Measurements from ENCODE around the gene G3BP1.
"Not testable (repeated sequence)": the region's sequence is repeated elsewhere in the genome, so short reads cannot be mapped to it uniquely, and the experiment has no call there.

G3BP1 gene

GRCh38 chr5:151771259-151772028, at the start of gene G3BP1:
Gene G3BP1 (plus strand): TSS chr5:151771954. CDS start chr5:151786621, 14,667 bp downstream.
- in situ Hi-C loops (cut with MboI; ENCODE audit: low sequenced_read_pairs): no loop called here

DNA sequence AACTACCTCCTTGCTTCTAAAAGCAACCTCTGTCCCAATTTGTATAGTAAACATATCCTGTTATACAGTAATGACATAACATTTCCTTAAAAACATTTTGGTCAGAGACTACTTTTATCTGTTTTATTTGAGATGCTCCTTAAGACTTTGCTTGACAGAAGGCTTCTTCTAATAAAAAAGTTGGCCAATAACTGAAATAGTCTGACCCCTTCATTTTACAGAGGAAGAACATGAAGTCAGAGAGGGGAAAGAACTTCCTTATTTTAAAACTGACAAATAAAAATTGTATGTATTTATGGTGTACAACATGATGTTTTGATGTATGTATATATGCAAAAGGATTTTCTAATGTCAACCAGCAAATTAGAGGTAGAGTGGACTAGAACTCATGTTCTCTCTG, 49.2 kb upstream of the G3BP1 start:
- in situ Hi-C loops (cut with MboI; ENCODE audit: low sequenced_read_pairs): no loop called here

GRCh38 chr5:151724360-151724759, 47.4 kb upstream of the G3BP1 start:
- in situ Hi-C loops (cut with MboI; ENCODE audit: low sequenced_read_pairs): no loop called here

GRCh38 chr5:151729597-151729996, 42.2 kb upstream of the G3BP1 start:
- in situ Hi-C loops (cut with MboI; ENCODE audit: low sequenced_read_pairs): not testable (repeated sequence)

- in situ Hi-C loops (cut with MboI; ENCODE audit: low sequenced_read_pairs): loop anchor here (10.0 kb wide), 1 partner anchor 66 kb away; no protein-coding TSS in a partner anchor
Observed at GRCh38 chr5:151730381-151730780, 41.4 kb upstream of the G3BP1 start.

DNA sequence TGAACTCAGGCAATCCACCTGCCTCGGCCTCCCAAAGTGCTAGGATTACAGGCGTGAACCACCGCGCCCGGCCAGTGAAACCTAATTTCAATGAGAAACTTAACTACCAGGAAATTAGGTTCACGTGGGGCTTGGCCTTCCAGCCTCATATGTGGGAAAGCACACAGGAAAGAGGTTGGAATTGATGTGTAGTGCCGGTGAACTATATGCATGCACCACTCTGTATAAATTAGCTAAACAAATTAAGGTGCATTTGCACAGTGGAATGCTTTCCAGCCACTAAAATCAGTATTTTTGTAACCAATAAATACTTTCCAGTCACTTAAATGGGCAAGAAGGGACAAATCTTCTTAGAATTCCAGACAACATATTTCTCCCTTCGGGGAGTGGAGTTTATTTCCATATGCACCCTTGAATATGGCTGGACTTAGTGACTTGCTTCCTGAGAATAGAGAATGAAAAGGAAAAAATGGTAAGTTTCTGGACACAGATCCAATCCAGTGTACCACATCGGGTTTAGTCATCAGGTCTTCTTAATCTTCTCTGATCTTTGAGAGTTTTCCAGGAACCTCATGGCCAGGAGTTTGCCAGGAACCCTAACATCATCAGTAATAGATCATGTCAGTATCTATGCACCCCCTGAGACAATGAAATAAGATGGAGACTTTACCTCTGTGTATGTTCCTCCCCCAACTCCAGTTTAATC, 38.2 kb upstream of the G3BP1 start:
- in situ Hi-C loops (cut with MboI; ENCODE audit: low sequenced_read_pairs): loop anchor here (10.0 kb wide), 1 partner anchor 69 kb away; no protein-coding TSS in a partner anchor

DNA sequence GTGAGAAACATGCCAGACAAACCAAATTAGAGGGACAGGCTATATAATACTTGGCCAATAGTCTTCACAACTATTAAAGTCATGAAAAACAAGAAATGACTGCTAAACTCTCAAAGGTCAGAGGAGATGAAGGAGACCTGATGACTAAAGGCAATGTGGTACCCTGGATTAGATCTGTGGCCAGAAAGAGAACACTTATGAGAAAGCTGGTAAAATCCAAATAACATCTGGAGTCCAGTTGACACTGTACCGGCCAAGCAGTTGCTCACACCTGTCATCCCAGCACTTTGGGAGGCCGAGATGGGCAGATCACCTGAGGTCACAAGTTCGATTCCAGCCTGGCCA, 37.7 kb upstream of the G3BP1 start:
- in situ Hi-C loops (cut with MboI; ENCODE audit: low sequenced_read_pairs): loop anchor here (10.0 kb wide), 1 partner anchor 69 kb away; no protein-coding TSS in a partner anchor

- in situ Hi-C loops (cut with MboI; ENCODE audit: low sequenced_read_pairs): loop anchor here (10.0 kb wide), 1 partner anchor 71 kb away; no protein-coding TSS in a partner anchor
Observed at GRCh38 chr5:151735646-151736045, 36.1 kb upstream of the G3BP1 start.

DNA sequence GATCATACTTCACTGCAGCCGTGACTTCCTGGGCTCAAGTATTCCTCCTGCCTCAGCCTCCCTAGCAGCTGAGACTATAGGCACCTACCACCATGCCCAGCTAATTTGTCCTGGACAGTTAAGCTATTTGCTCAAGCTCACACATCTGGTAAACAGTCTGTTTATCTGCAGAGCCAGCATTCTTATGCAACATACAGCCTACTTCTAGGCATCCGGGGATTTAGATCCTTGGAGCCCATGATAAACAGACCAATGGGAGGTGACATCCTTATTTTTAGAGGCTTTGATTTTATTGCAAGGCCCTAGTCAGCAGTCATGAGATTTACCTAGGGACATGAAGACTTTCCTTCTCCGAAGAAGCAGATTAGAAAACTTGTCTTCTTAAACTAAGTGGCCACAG, 34.3 kb upstream of the G3BP1 start:
- in situ Hi-C loops (cut with MboI; ENCODE audit: low sequenced_read_pairs): loop anchor here (10.0 kb wide), 1 partner anchor 73 kb away; no protein-coding TSS in a partner anchor

GRCh38 chr5:151738125-151738848, 33.5 kb upstream of the G3BP1 start:
- in situ Hi-C loops (cut with MboI; ENCODE audit: low sequenced_read_pairs): loop anchor here (10.0 kb wide), 1 partner anchor 73 kb away; no protein-coding TSS in a partner anchor

- in situ Hi-C loops (cut with MboI; ENCODE audit: low sequenced_read_pairs): loop anchor here (10.0 kb wide), 1 partner anchor 75 kb away; no protein-coding TSS in a partner anchor
Observed at GRCh38 chr5:151739395-151739794, 32.4 kb upstream of the G3BP1 start.

DNA sequence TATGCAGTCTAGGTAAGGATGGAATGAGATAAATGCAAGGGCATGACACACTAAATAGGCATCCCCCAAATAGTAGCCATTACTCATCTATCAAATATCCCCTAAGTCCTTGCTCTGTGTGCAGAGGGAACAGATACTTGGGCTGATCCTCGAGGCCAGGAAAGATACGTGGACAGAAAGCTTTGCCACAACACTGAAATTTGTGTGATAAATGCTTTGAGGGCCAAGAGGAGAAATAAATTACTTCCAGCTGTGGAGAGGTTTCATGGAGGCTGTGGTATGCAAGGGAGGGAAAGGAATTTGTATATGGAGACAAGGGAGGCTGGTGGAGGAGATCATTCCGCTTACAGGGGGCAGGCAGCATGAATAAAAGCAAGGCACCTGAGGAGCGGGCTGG, 31.8 kb upstream of the G3BP1 start:
- in situ Hi-C loops (cut with MboI; ENCODE audit: low sequenced_read_pairs): loop anchor here (10.0 kb wide), 1 partner anchor 75 kb away; no protein-coding TSS in a partner anchor

GRCh38 chr5:151740336-151740942, 31.3 kb upstream of the G3BP1 start:
- in situ Hi-C loops (cut with MboI; ENCODE audit: low sequenced_read_pairs): no loop called here

DNA sequence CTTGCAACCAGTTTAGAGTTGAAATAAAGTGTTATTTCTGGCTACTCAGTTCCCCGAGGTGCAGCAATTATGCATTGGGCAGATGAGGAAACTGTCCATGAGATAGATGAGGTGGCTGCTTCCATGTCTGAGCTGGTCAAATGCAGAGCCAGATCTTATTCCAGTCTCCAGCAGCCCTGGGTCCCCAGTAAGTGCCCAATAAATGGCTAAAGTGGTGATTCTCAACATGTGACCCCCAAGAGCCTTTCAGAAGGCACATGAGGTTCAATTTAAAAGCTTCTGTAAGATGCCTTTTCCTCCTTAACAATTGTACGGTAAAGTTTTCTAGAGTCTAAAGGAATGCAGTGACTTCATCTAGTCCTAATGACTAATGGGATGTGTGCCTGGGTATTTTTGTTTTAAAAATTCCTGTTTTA, 30.8 kb upstream of the G3BP1 start:
- in situ Hi-C loops (cut with MboI; ENCODE audit: low sequenced_read_pairs): no loop called here

DNA sequence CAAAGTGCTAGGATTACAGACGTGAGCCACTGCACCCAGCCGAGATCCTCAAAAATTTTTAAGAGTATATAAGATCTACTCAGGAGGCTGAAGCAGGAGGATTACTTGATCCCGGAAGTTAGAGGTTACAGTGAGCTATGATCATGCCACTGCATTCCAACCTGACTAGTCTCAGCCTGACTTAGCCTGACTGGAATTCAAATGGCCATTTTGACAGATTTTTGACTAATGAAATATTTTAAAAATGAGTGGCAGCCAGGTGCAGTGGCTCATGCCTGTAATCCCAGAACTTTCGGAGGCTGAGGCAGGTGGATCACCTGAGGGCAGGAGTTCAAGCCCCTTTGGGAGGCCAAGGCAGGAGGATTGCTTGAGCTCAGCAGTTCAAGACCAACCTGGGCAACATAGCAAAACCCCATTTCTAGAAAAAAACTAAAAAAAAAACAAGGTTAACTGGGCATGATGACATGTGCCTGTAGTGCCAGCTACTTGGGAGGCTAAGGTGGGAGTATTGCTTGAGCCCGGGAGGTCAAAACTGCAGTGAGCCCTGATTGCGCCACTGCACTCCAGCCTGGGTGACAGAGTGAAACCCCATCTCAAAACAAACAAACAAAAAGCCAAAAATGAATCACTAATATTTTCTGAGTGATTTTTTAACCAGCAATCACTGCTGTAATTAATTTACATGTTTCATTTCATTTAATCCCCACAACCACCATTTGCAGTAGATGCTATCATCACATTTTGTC, 29.9 kb upstream of the G3BP1 start:
- in situ Hi-C loops (cut with MboI; ENCODE audit: low sequenced_read_pairs): no loop called here

- in situ Hi-C loops (cut with MboI; ENCODE audit: low sequenced_read_pairs): no loop called here
Observed at GRCh38 chr5:151742870-151743294, 28.9 kb upstream of the G3BP1 start.

DNA sequence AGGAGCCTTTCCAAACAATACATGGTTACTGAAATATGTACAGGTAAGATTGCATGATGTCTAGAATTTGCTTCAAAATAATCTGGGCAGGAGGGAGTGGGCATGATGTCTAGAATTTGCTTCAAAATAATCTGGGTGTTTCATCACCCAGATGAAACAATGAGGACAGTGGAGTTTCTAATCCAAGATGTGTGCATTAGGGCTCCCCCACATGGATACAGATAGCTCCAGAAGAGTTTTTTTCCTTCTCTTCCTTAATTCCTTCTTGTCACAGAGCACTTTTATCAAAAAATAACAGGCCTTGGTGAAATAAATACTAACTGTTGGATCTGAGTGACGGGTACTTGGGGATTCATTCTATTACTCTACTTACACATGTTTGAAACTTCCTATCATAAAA, 28.2 kb upstream of the G3BP1 start:
- in situ Hi-C loops (cut with MboI; ENCODE audit: low sequenced_read_pairs): no loop called here

DNA sequence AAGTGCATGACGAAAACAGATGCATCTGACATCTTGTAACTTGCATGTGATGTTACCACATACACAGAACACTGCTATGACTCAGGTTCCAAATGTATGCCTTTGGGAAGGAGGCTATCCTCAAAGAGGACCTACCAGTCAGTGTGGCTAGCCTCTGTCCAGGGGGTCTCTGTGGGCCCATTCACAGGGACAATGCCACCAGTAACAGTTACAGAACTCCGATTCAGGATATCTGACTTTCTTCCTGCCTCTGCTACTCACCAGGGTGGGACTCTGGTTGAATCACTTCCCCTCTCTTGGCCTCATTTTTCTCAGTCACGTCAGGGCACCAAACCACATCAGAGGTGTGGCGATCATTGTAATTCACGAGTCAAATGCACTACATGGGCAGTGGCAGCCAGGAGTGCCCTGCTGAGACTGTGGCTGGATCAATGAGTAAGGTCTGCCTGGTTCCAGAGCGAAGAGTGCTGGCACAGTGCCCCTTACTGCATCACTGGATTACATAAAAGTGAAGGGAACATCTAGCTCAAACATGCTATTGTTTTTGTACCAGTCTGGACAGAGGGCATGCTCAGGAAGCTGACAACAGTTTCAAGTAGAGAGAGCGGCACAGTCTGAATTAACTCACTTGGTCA, 26.6 kb upstream of the G3BP1 start:
- in situ Hi-C loops (cut with MboI; ENCODE audit: low sequenced_read_pairs): no loop called here

DNA sequence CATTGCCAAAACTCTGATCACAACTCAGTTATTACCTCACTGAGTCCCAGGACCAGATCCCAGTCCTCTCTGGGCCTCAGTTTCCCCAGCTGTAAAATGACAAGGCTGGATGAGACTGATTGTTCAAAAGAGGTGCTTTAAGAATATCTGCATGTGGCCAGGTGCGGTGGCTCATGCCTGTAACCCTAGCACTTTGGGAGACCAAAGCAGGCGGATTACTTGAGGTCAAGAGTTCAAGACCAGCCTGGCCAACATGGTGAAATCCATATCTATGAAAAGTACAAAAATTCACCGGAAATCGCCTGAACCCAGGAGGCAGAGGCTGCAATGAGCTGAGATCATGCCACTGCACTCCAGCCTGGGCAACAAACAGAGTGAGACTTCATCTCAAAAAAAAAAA, 21.6 kb upstream of the G3BP1 start:
- in situ Hi-C loops (cut with MboI; ENCODE audit: low sequenced_read_pairs): no loop called here

DNA sequence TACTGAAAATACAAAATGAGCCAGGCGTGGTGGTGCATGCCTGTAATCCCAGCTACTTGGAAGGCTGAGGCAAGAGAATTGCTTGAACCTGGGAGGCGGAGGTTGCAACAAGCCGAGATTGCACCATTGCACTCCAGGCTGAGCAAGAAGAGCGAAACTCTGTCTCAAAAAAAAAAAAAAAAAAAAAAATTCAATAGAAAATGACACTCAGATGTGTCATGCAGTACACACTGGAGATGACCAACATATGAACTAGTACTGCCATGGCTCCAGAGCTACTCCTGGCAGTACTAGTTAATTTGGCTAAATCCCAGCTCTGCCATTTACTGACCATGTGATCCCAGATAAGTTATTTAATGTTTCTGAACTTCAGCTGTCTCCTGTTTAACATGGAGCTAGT, 20.7 kb upstream of the G3BP1 start:
- in situ Hi-C loops (cut with MboI; ENCODE audit: low sequenced_read_pairs): no loop called here

Data from HL-60/S4 (cell line).